ENCODE measurements around the gene TRIM52. TPM values are rescaled to one million over a fixed set of nuclear protein-coding genes. Genes with fewer than 3 reads are reported as not detected.
A peak's percentile ranks its signal among the peaks of the same experiment; 100 is the strongest.

TRIM52 gene
- total RNA-seq, 1 donor from 2014 or later, result 41.9 TPM

DNA sequence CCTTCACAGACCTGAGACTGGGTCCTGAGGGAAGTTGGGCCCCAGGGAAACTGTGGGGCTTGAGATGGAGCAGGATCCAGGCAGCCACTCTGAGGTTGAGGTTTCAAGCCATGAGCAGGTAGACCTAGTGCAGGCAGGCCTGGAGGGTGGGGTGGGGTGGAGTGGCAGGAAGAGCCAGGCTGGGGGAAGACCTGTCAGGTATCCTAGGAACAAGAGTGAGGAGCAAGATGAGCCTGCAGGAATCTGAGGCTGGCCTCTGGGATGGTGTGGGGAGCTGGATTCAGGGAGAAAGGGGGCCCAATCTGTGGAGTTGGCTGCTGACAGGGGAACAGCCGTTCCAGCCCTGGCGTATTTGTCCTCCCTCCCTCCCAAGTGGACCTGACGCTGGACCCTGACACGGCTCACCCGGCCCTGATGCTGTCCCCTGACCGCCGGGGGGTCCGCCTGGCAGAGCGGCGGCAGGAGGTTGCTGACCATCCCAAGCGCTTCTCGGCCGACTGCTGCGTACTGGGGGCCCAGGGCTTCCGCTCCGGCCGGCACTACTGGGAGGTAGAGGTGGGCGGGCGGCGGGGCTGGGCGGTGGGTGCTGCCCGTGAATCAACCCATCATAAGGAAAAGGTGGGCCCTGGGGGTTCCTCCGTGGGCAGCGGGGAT is 27.0 kb downstream of the TRIM52 start:
- no peak for DNase-seq (ENCODE audit: low spot score)

DNA sequence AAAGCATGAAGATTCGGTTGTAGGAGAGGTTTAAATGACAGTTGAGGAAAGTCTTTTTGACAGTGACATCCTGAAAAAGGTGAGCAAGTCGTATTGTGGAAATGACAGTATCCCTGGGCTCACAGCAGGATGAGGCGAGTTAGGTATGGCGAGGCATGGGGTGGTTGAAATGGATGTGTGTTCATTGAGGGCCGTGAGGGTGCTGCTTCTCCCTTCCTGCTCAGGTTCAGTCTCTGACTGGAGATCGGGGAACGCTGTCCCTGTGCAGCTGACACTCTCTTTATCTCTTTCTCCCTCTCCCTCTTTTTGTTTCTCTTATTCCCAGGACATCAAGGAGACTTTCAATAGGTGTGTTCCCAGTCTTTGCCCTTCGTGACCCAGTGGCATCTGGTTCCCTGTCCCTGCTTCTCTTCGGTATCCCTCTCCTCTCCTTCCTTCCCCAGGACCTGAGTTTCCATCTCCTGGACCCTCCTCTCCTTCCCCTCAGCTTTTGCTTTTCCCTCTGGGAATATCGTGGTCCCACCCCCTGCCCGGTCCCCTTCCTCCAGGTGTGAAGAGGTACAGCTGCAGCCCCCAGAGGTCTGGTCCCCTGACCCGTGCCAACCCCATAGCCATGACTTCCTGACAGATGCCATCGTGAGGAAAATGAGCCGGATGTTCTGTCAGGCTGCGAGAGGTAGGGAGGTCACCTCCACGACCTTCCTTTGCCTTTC is 27.7 kb downstream of the TRIM52 start:
- DNase-seq (ENCODE audit: low spot score), result no peak

DNA sequence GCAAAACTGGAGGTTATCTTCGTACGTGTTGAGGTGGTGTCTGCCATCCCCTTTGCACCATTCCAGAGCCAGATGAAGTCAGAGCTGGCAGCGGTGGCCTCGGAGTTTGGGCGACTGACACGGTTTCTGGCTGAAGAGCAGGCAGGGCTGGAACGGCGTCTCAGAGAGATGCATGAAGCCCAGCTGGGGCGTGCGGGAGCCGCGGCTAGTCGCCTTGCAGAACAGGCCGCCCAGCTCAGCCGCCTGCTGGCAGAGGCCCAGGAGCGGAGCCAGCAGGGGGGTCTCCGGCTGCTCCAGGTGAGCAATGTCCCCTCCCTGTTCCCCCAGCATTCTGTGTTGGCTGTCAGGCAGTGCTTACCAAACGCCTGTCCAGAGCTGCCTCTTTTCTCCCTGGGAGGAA is 28.4 kb downstream of the TRIM52 start:
- DNase-seq (ENCODE audit: low spot score), result no peak

DNA sequence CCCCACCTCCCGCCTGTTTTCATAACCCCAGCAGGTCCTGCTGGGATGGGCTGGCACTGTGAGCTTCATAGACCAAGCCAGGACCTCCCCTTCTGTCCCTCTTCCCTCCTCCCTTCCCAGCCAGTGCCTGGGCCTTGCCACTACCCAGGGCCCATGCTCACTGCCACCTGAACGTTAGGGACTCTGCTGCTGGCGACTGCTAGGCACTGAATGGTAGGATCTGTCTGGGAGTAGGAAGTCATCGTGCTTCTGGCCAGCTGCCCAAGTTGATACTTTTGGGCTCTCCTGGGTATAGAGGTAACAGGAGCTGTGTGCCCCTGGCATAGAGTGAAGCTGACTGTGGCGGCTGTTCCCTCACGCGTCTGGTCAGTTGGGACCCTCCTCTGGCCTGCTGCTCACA is 29.5 kb downstream of the TRIM52 start:
- DNase-seq (ENCODE audit: low spot score), result no peak

DNA sequence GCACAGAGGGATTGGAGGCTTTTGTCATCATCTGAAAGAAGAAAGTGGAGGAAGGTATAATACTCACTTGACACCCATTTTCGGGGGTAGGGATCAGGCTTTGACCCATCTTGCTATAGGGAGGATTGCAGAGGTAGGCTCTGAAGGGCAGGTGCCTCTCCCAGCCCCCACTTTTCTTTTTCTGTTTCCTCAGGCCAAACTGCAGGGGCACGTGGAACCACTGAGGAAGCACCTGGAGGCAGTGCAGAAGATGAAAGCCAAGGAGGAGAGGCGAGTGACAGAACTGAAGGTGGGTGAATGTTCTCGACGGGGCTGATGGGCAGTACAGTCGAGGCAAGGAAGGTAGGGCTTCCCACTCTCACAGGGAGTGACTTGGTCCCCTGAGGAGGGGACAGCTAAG is 30.4 kb downstream of the TRIM52 start:
- no peak for DNase-seq (ENCODE audit: low spot score)

DNA sequence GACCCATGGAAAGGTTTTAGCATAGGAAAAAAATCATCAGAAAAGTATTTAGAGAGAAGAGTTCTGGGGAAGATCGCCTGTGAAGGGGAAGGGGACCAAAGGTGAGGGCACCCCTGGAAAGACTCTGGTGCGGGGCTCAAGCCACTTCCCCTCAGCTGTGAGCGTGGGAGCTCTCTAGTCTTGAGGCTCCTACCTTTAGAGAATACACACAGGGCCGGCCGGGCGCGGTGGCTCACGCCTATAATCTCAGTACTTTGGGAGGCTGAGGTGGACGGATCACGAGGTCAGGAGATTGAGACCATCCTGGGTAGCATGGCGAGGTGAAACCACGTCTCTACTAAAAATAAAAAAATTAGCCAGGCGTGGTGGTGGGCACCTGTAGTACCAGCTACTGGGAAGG is 30.9 kb downstream of the TRIM52 start:
- no peak for DNase-seq (ENCODE audit: low spot score)

DNA sequence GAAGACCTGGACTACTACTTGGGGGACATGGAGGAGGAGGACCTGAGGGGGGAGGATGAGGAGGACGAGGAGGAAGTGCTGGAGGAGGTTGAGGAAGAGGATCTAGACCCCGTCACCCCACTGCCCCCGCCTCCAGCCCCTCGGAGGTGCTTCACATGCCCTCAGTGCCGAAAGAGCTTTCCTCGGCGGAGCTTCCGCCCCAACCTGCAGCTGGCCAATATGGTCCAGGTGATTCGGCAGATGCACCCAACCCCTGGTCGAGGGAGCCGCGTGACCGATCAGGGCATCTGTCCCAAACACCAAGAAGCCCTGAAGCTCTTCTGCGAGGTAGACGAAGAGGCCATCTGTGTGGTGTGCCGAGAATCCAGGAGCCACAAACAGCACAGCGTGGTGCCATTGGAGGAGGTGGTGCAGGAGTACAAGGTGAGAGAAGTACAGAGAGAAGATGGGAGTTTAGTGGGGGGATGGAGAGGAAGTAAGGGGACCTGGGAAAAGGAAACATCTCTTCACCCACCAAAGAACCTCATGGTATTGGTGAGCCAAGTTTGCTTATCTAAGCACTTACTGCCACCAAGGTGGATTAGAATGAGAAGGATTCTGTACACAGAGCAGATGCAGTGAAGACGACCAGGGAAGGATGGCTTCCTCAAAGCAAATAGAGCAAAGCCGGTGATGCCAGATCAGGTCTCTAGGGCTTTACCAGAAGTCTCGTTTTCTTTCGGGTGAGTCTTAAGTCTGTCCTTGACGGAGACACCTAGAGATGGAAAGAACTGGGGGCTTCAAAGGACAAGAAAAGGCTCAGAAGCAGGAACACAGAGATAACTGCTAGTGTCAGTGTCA is 36.3 kb downstream of the TRIM52 start:
- no peak for DNase-seq (ENCODE audit: low spot score)

DNA sequence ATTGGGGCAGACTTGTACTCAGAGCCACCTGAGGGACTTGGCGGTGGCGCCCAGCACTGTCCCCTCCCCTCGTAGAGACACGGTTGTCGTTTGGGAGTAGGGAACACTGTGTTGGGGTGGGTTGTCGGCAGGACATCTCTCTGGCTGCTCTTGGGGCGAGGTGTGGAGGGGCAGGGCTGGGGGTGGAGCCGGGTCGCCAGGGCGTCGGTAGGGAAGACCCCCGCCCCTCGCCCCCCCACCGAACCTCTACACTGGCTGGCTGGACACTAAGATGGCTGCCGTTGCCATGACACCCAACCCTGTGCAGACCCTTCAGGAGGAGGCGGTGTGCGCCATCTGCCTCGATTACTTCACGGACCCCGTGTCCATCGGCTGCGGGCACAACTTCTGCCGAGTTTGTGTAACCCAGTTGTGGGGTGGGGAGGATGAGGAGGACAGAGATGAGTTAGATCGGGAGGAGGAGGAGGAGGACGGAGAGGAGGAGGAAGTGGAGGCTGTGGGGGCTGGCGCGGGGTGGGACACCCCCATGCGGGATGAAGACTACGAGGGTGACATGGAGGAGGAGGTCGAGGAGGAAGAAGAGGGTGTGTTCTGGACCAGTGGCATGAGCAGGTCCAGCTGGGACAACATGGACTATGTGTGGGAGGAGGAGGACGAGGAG is 37.1 kb downstream of the TRIM52 start:
- peak; percentile 58 for DNase-seq (ENCODE audit: low spot score)

DNA sequence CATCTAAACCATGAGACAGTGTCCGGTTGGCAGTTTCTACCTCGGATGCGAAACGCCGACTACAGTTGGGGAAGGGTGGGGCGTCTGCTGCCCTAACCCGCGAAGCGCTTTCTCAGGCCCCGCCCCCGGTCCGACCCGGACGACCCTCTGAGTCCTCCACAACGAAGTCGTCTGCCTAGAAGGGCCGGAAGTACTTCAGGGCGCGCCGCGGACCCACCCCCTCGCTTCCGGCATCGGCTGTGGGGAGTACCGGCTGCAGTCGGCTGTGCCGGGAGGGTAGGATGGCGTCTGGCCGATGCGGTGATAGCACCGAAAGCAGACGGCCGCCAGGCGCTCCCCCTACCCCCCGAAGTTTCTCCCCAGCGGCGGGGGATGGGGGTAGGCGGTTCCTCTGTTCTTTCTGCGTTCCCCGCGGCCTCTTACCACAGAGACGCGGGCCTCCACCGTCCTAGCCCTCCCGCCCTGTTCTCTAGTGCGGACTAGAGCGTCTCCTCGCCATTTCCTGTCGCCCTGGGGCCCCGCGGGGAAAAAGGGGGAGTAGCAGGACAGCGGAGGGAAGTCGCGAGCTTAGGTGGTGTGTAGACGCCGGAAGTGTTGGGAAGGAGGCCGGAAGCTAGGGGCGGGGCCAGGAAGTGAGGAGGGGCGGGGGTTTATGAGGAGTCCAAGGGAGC is 37.8 kb downstream of the TRIM52 start, which contains the start of gene TRIM41:
TRIM41 (plus strand) TSS at position 224 of the 671 bp plus-strand sequence. CDS start 719 bp downstream, outside the sequence.
- DNase-seq (ENCODE audit: low spot score), result peak; percentile 99

DNA sequence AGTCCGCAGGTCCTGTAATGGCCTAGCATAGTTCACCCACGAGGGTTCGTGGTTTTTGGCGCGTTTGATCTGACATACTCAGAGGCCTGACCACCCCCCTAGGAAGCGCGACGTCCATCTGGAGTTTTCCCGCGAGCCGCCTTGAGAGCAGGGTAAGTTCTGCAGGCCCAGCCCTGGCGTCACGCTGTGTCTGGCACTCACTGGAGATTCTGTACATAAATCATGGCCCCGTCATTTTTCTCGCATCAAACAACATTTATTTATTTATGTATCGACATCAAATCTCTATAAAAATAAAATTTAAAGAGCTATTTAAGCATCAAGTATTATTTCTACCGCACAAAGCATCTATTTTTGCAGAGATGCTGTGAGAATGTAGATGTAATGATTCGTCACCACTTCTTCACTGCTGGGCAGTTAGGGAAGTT is 38.3 kb downstream of the TRIM52 start:
- DNase-seq (ENCODE audit: low spot score), result no peak

DNA sequence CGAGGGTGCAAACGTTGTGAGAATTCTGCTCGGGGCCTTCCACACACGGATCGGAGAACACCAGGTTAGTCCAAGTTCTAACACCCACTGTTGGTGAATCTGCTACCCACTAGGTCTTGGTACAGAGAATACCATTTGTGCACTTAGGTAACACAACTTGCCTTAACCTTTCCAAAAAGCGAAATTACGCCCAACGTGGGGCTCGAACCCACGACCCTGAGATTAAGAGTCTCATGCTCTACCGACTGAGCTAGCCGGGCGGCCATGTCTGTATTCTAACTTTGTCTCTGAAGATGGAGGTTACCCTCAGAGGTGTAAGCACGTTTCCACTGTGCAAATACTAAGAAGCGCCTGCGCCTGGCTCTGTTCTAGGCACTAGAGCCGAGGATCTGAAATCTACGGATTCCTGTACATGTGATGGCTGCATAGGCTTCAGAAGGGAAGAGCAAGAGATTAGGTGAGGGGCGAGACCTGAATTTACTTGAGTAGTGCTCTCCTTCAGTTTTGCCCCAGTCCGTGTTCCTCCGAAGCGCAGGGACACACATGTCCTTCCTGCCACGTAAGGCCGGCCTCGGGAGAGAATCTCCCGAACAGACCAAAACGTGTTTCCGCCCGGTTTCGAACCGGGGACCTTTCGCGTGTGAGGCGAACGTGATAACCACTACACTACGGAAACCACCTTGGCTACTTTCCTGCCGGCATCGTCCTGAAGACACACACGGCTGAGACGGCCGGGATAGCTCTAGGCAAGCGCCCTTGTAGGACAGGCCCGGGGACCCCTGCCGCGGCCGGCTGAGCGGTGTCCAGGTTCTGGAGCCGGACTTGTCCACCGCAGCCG is 38.9 kb downstream of the TRIM52 start:
- DNase-seq (ENCODE audit: low spot score), result peak; percentile 97

DNA sequence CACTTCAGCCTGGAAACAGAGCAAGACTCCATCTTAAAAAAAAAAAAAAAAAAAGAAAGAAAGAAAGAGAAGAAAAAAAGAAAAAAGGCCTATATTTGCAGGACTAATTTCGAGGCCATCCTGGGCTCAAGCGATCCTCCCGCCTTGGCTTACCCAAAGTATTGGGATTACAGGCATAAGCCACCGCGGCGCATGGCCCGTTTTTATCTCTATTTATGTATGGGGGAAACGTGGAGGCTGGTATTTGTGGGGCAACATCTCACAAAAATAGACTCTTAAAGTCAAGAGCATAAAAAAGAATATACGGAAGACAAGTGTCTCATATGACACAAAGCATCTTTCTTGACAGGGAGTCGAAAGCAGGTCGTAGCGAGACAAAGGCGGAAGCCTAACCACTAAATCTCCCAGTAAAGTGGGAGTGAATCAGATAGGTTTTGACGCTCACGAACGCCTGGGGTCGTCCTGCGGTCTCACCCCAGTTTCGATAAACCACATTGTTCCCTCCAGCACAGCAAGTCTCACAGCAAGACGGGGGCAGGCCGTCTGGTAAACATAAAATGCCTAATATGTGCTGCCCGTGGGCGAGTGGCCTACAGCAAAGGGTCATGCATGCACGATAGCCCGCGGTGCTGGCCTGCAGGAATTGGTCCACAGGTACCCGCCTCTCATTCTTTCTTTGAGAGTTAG is 39.7 kb downstream of the TRIM52 start:
- no peak for DNase-seq (ENCODE audit: low spot score)

DNA sequence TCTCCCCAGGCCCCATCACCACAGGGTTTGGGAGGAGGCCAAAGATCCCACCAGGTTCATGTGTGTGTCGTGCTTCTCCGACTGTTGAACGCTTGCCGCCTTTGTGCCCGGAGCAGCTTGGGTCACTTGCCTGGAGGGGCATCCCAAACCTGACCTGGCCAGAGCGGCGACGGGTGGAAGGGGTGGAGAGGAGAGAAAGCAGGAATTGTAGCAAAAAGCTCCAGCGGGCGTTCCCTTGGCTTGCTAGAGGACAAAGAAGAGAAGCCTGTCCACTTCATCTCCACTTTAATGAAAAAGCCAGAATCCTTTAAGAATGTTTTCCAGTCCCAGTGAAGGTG is 40.8 kb downstream of the TRIM52 start:
- no peak for DNase-seq (ENCODE audit: low spot score)

DNA sequence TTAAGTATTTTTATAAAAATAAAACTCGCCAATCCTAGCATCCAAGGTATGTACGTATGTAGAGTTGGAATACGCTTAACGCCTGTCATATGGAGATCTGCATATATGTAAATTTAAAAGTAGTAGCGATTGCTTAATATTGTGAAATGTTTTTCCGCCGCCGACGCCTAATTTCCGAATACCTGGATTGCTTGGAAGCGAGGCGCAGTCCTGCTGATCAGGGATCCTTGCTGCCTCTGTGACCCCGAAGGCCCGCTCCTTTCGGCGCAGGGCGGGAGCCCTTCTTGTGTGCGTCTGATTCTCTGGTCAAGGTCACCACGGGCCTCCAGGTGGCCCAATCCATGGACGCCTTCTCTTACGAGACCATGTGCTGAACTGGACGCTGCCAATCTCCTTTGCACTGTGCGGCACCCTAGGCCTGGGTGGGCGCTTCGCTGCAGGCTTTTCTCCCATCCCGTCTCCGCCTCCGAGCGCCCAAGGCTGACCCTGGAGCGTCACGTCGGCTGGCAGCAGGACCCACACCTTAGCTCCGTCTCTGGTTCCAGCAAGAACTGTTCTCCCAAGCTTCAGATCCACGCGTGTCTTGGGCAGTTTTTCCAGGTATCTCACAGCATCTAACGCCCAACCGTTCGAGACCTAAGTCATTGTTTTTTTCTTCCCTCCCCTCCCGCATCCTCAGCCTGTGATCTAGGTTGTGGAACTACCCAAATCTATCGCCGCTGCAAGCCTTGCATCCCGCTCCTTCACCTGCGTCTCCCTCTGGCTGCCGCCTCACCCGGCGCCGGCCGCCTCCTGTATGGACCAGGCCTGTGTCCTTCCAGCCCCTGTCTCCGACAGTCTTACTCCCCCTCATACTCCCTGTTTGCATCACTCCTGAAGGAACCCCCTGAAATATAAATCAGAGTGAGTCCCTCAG is 41.4 kb downstream of the TRIM52 start:
- DNase-seq (ENCODE audit: low spot score), result no peak

DNA sequence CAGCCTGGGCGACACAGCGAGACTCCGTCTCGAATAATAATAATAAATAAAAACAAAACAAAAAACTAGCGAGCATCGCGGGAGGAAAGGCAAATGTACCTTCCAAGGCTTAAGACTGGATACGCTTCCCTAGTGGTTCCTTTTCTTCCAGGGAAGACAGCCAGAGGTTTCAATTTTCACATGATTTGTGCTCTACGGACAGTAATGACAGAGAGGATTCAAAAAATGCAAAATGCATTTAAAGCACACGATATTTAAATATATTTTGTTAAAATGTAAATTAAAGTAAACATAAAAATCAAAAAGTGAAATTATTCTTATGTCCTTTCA is 42.2 kb downstream of the TRIM52 start:
- DNase-seq (ENCODE audit: low spot score), result no peak

DNA sequence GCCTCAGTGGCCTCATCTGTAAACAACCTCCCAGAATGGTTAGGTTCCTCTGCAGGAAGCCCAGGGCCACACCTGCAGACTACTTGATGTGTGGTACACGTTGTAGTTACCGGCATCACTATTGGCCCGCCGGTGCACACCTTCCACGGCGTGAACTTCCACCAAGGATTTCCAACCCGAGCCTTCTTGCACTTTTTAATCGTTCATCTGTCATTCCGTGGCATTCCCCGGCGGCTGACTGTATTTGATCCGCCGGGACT is 43.2 kb downstream of the TRIM52 start:
- DNase-seq (ENCODE audit: low spot score), result no peak

DNA sequence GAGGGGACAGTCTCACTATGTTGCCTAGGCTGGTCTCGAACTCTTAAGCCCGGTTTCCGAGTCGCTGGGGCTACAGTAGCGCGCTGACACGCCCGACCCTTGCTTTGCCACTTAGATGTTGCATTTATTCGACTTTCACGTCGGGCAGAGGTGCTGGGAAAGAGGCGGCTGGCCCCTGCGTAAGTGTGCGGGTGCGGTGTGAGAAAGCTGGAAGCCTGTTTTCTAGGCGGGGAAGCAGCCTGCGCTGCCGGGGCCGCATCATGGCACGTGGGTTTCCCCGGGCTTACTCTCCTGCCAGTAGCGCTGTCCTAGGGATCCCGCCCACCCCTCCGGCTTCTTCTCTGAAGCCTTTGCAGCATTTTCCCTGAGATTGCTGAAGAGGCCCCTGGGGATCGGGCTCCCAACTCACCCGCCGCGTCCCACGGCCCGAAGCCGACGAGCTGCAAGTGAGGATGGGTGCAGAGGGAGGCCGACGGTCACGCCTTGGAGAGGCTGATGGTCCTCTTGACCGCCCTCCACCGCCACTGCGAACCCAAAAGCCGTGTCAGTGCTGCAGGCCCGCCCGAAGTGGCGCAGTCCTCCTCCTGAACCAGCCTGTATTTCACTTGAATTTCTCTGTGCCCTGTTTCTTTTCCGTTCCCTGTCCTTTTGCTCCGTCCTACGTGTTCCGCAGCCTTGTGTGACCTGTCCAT is 43.7 kb downstream of the TRIM52 start:
- DNase-seq (ENCODE audit: low spot score), result peak; percentile 65

Measured in umbilical cord (tissue), 2 donors.